ENCODE data around the gene AQP12B.

GRCh38 chr2:240643093-240643810 is 39.4 kb downstream of the AQP12B start:
- TF ChIP-seq EZH2 (IDR thresholded peaks at IDR 0.05) (no peak), POLR2AphosphoS5 (IDR thresholded peaks at IDR 0.05; ENCODE audit: borderline replicate concordance, low read depth, low read length) (no peak), FOXP2 (optimal IDR thresholded peaks at IDR 0.05; ENCODE audit: control extremely low read depth, extremely low read length, insufficient read depth) (no peak)
